ENCODE measurements around the gene SUSD2. TPM values are rescaled to one million over a fixed set of nuclear protein-coding genes. Genes with fewer than 3 reads are reported as not detected.

The SUSD2 gene
- total RNA-seq, 1 experiment from 2014 or later = 0.12 TPM

- DNase-seq (ENCODE audit: low spot score) = peak; percentile 42
These were observed 27.9 kb upstream of the SUSD2 start for GRCh38 chr22:24153353-24153752.

DNA sequence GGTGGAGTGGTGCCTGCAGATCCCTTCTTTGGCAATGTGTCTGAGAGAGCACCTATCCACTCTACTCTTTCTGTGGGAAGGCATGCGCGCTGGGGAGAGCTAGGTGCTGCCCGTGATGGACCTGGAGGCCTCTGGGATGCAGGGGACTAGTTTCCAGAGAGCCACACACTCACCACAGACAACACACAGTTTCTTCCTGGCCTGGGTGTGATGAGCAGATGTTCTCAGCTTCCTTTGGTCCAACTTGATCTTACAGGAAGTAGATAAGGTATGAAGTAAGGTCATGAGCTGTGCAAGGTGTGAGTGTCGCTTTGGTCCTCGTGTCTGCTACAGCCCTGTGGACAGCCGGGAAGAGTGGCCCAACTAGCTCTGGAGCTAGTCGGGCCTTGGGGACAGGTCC is 27.3 kb upstream of the SUSD2 start:
- DNase-seq (ENCODE audit: low spot score) = no peak

GRCh38 chr22:24154826-24155225 is 26.5 kb upstream of the SUSD2 start:
- DNase-seq (ENCODE audit: low spot score) = no peak

DNA sequence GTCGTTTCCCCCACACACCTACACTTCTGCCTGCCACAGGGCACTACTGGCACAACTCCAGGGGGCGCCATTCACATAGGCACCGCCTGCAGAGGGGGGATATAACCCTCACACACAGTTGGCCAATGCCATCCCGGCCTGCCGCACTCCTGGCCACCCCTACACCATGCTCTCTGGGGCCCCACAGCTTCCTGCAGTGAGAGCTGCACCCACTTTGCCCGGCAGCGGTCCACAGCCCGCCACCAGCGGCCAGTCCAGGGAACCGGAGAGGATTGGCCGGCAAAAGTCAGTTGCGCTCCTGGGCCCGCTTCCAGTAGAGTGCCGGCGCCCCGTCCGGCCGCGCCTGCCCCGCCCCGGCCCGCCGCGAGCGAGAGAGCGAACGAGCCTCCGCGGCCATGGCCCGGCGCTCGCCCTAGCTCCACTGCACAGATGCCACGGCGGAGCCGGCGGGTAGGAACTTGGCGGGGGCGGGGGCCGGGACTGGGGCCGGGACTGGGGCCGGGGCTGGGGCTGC is 25.6 kb upstream of the SUSD2 start:
- DNase-seq (ENCODE audit: low spot score) = peak; percentile 56

DNA sequence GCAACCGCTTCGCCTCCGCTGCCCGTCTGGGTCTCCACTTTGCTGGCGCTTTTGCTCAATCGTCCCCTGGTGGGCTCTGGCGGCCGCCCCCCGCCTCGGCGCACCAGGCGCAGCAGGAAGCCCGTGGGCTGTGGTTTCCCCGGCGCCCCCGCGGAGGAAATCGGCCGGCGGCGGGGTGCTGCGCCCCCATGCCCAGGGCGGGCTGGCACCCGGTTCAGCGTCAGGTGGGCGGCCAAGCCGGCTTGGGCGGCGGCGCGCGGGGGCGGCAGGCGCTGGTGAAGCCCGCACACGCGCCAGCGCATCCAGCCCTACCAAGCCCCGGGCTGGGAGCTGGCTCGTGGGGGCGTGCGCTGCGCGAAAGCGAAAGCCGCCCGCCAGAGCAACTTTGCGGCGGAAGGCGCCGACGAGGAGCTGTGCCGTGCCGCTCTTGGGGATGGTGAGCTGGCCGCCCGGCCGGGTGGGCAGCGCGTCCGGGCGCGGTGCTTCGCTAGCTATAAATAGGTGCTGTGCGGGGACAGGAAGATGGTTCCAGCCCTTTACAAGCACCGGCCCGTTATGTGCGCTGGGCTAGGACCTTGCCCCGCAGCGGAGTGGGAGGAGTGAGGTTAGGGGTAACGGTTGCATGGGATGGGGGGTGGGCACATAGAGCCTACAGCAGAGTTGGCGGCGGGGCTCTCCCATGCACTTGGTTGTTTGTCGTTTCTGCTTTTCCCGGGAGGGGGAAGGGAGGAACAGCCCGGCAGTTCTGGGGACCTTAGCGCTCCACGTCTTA is 25.0 kb upstream of the SUSD2 start:
- DNase-seq (ENCODE audit: low spot score) = no peak

GRCh38 chr22:24156913-24157821 is 24.1 kb upstream of the SUSD2 start:
- DNase-seq (ENCODE audit: low spot score) = peak; percentile 72

DNA sequence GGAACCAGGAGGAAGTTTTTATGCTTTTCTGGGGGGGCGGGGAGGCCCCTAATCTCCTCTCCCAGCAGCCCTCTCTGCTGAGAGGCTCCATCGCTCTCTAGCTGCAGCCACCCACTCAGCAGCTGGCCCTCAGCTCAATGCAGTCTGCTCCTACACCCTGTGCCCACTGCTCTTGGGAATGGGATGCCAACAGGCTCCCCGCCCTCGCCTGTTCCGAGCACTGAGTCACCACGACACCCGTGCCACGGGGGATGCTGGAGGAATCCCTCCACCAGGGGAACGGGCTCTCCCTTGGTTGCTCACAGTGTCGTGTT is 23.5 kb upstream of the SUSD2 start:
- DNase-seq (ENCODE audit: low spot score) = no peak

- DNase-seq (ENCODE audit: low spot score) = no peak
These were observed 21.6 kb upstream of the SUSD2 start for GRCh38 chr22:24159650-24160049.

DNA sequence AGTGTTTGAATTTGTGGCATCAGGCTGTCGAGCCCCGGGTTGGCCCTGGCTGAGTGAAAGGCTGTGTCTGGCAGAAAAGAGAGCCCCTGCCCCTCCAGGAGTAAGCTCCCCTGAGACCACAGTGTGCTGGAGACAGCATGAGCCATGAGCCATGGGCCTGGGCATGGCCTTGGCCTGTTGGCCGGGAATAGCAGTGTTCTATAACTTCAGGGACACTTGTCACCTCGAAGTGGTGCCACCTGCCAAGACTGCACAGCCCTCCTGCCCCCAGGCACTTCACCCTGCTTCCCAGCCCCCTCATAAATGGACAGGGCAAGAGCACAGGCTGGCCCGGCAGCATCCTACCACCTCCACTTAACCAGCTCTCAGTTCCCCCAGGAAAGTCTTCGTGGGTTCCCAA is 20.7 kb upstream of the SUSD2 start:
- DNase-seq (ENCODE audit: low spot score) = no peak

- DNase-seq (ENCODE audit: low spot score) = no peak
These were observed 19.8 kb upstream of the SUSD2 start for GRCh38 chr22:24161485-24161884.

DNA sequence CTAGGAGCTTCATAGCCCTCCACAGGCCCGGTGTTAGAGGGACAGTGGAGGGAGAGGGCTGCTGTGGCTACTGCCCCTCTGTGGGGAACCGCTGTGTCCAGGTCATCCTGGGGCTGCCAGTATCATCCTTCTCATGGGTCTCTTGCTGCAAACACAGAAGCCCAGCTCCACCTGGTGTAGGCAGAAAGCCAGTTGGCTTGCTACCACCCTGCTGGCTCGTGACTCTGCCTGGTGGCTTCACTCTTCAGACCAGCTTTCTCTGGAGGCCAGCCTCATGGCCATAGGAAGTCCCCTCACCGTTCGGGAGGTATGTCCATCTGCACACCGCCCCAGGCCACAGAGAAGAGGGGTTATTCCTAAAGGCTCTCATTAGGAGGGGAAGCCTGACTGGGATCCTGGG is 19.4 kb upstream of the SUSD2 start:
- DNase-seq (ENCODE audit: low spot score) = no peak

DNA sequence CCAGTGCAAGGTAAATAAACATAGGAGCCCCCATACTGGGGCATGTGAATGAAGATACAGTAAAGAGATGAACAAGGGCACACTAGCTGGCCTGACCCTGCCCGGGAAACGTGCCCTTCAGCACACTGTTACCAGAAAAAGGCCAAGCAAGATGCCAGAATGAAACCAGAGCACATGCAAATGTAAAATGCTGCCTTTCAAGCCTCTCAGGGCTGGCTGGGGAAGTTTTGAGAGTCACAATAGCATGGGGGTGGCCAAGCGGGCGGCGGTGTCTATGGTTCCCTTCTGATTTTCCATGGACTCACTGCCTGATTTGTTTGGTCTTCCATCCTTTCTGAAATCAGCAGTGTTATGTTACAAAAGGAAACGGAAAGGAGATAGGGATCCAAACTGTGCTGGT is 18.9 kb upstream of the SUSD2 start:
- no peak for DNase-seq (ENCODE audit: low spot score)

GRCh38 chr22:24164243-24164642 is 17.0 kb upstream of the SUSD2 start:
- DNase-seq (ENCODE audit: low spot score) = no peak

- no peak for DNase-seq (ENCODE audit: low spot score)
These were observed 16.3 kb upstream of the SUSD2 start for GRCh38 chr22:24164940-24165339.

DNA sequence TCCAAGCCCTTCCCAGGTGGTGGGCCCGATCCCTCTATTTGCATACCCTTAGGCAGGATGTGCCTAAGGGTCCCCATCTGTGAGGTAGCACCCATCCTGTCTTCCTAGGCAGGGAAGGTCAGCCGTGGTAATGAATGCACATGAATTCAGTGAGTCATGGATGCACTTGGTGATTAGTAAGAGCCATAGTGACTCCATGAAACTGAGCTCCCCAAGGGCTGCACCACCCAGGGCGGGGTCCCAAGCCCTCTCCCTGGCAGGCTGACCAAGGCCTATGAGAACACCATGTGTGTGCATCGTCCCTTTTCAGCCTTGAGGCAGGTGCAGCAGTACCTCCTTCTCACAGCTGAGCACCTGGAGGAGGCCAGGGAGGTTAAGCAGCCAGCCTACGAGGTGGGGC is 15.6 kb upstream of the SUSD2 start:
- no peak for DNase-seq (ENCODE audit: low spot score)

DNA sequence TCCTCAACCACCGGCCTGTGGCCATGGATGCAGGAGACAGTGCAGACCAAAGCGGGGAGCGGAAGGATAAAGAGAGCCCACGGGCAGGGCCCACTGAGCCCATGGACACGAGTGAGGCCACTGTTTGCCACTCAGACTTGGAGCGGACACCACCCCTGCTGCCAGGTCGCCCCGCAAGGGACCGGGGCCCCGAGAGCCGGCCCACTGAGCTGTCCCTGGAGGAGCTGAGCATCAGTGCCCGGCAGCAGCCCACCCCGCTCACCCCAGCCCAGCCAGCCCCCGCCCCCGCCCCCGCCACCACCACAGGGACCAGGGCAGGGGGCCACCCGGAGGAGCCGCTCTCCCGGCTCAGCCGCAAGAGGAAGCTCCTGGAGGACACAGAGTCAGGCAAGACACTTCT is 14.5 kb upstream of the SUSD2 start:
- no peak for DNase-seq (ENCODE audit: low spot score)

GRCh38 chr22:24169439-24170058 is 11.7 kb upstream of the SUSD2 start:
- DNase-seq (ENCODE audit: low spot score) = no peak

DNA sequence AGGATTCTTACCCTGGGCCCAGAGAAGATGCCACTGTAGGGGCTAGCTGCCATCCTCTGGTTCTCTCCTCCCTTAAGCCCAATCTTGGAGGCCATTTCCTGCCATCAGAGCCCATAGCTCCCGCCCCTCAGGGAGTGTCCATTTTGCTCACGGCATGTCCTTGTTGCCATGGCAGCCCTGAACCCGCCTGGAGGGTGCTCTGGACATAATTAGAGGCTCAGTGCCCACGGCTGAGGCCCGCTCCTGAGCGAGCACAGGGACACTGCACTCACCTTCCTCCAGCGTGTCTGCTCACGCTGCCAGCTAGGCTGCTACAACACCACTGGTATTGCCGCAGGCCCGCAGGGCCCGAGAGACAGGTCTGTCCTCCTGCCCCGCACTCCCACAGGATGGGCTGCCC is 11.1 kb upstream of the SUSD2 start:
- DNase-seq (ENCODE audit: low spot score) = no peak

DNA sequence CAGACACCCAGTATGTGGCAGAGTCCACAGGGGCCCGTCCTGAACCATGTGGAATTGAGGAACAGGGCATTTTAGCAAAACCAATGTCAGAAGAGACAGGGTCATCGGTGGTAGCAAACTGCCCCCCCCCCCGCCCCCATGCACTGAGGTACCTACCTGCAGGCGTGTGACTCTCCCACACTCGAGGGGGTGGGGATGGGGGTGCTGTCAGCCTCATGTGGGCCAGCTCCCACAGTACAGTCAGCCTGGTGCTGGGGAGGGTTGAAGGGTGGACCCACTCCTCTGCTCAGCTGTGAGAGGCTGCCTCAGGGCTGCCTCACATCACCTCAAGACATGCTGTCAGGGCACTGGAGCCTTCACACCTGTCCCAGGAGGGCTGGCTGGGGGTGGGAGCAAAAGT is 10.7 kb upstream of the SUSD2 start:
- DNase-seq (ENCODE audit: low spot score) = no peak

DNA sequence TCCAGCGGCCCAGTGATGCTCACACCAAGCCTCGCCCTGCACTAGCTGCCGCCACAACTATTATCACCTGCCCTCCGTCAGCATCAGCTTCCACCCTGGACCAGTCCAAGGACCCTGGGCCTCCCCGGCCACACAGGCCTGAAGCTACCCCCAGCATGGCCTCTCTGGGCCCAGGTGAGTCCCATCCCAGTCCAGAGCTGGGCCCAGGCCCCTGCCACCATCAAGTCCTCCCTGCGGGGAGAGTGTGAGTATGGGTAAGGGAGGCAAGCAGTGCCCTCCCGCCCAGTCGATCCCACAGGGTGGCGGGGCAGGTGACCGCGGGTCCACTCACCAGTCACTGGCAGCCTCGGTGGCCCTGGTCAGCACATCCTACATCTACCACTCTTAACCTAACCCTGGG is 9.5 kb upstream of the SUSD2 start:
- no peak for DNase-seq (ENCODE audit: low spot score)

- peak; percentile 31 for DNase-seq (ENCODE audit: low spot score)
These were observed 6.0 kb upstream of the SUSD2 start for GRCh38 chr22:24175160-24175808.

DNA sequence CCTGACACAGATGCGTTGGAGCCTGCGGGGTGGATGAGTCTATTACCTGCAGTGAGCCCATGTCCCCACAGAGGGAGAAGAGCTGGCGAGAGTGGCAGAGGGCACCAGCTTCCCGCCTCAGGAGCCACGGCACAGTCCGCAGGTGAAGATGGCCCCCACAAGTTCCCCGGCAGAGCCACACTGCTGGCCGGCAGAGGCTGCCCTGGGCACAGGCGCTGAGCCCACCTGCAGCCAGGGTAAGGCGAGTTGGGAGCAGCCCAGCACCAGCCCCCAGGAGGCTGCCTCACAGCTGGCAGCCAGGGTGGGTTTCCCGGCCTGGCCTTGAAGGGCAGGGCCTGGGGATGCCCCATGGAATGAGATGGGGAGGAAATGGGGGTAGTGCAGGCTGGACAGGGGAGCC is 5.2 kb upstream of the SUSD2 start:
- no peak for DNase-seq (ENCODE audit: low spot score)

Measured in H4 (cell line).